Hippocampal formation (tissue), 2 donors: ENCODE measurements around the gene ADD2.
"Not testable (repeated sequence)": the region's sequence is repeated elsewhere in the genome, so short reads cannot be mapped to it uniquely, and the experiment has no call there.

Experiments used
- DNase-seq, 2 donors: peaks; one replicate each; lab custom pipeline; 2025; lab: John Stamatoyannopoulos, UW

ADD2 gene

GRCh38 chr2:70641263-70641784, 126.7 kb downstream of the ADD2 start:
- no peak for DNase-seq

DNA sequence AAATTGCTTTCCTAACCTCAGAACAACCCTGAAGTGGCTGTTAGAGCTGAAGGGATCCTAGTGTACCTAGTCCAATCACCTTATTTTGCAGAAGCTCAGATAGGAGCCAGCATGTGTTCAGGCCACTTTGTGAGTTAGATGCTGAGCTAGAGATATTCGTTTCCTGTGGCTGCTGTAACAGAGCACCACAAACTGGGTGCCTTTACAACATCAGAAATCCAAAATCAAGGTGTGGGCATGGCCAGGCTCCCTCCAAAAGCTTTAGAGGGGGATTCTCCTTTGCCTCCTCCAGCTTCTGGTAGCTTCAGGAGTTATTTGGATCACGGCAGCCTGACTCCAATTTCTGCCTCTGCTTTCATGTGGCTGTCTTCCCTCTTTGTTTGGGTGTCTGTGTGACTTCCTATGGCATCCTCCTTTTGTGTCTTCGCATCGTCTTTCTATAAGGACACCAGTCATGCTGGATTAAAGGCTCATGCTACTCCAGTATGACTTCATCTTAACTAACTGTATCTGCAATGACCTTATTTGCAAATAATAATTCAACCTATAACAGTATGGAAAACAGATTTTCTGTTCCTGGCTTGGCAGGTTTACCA, 128.1 kb downstream of the ADD2 start:
- DNase-seq, result no peak

DNA sequence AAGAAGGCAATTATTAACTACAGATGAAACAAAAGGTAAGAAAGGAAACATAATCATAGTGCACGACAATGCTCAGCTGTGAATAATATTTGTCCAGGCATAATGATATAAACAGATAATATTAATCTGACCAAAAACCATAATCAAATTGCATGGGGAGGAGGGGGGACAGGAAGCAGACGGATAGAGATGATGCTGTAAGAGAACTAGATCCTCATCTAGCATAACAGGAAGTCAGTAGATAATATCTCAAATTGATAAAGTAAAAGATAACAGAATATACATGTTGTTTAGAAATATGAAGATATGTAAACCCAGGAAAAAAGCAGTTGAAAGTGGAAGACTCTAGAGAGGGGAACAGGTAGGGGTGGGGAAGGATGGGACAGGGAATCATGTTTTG, 129.4 kb downstream of the ADD2 start:
- DNase-seq, result no peak

- DNase-seq, result no peak
Measured at GRCh38 chr2:70633508-70633907, 134.5 kb downstream of the ADD2 start.

GRCh38 chr2:70632966-70633365, 135.0 kb downstream of the ADD2 start:
- no peak for DNase-seq

- DNase-seq, result no peak
Measured at GRCh38 chr2:70632388-70632787, 135.6 kb downstream of the ADD2 start.

DNA sequence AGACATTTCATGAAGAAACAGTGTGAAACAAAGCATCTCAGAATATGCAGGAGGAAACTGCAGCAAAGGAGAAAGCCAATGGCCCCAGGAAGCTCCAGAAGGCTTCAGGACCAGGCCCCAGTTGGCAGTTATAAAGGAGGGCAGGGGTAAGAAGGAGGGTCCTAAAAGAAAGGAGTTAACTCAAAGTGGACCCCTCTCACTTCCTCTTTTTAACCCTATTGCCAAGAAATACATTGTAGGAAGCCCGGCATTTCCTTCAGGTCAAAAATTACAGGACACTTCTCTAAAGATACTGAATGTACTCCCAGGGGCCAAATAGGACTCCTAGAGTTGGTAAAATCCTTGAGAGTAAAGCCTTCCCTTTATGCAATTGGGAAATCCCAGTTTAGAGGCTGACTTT, 137.2 kb downstream of the ADD2 start:
- no peak for DNase-seq

DNA sequence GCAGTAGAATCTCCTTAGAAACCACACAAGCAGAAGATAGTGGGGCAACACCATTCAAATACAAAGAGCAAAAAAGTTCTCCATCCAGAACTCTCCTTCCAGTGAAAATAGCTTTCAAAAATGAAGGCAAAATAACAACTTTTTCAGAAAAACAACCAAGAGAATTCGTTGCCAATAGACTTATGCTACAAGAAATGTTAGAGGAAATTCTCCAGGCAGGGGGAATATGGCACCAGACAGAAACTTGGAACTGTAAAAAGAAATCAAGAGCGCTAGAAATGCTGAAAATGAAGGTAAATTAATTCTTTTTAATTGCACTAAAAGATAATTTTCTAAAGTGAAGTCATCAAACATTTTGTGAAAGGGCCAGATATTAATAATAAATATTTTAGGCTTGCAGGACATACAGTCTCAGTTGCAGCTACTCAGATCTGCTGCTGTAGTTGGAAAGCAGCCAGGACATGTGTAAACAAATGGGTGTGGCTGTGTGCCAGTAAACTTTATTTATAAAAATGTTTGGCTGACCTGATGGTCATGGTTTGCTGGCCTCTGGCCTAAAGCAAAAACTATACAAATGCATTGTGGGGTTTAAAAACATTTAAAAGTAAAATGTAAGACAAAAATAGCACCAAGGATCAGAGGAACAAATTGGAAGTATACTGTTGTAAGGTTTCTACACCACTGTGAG, 140.6 kb downstream of the ADD2 start:
- no peak for DNase-seq

- DNase-seq, result no peak
Measured at GRCh38 chr2:70626254-70626990, 141.6 kb downstream of the ADD2 start.

- DNase-seq, result not testable (repeated sequence)
Measured at GRCh38 chr2:70621536-70621935, 146.5 kb downstream of the ADD2 start.

GRCh38 chr2:70620020-70620419, 148.0 kb downstream of the ADD2 start:
- no peak for DNase-seq

DNA sequence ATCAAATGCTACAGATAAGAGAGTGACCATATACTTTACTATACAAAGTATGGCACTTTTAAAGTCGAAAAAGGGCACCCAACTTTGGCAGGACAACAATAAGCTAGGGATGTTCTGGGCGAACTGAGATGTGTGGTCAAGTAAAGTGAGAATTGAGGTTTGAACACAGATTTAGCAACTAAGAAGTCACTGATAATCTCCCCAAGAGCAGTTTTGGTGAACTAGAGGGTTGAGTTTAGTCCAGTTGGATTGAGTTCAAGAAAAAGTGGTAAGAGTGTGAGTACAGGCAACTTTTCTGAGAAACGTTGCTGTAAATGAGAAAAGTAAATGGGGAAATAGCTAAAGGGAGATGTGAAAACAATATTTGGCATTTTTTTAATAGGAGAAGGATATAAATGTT, 148.8 kb downstream of the ADD2 start:
- DNase-seq, result no peak

- no peak for DNase-seq
Measured at GRCh38 chr2:70616168-70616694, 151.8 kb downstream of the ADD2 start.

DNA sequence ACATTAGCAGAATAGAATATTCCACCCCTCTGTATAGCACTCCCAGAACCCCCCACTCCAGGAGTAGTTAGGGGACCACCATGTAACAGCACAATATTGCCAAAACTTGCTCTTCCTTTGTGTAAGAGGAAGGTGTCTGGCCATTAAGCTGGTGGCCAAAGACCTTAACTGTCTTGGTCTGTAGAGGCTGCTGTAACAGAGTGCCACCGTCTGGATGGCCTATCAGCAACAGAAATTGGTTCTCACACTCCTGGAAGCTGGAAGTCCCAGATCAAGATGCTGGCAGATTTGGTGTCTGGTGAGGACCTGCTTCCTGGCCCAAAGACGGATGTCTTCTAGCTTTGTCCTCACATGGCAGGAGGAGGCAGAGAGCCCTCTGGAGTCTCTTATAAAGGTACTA, 152.8 kb downstream of the ADD2 start:
- peak; percentile 25 for DNase-seq

GRCh38 chr2:70613521-70613920, 154.5 kb downstream of the ADD2 start:
- no peak for DNase-seq

- no peak for DNase-seq
Measured at GRCh38 chr2:70612574-70612973, 155.4 kb downstream of the ADD2 start.

- DNase-seq, result no peak
Measured at GRCh38 chr2:70608373-70608772, 159.6 kb downstream of the ADD2 start.

GRCh38 chr2:70607121-70607561, 160.9 kb downstream of the ADD2 start:
- peak in 1 of 2 donors; percentile 24 for DNase-seq
